Adrenal gland (tissue), 12 donors: ENCODE results near the gene TMEM60. TPM values are rescaled to one million over a fixed set of nuclear protein-coding genes. Genes with fewer than 3 reads are reported as not detected.

Experiments used
- DNase-seq, 7 donors: peaks; one replicate each; pipeline ENCODE4 v3.0.0-alpha.2; 2019 to 2020
- H3K27ac ChIP-seq, 5 donors: fragments of 200-600 bp; sonication (generic) in 4 of 5; 1 replicate in 3 of 5; 2 replicates in 2 of 5; pipeline versions ENCODE4 v1.5.1 to v1.8.0; 2016 to 2020; ENCODE audit warnings: mild to moderate bottlenecking in 1 of 5
- H3K27me3 ChIP-seq: fragments of 200-600 bp; 2 replicates; pipeline ENCODE4 v1.8.0; 2021
- H3K36me3 ChIP-seq, 2 donors: fragments of 200-600 bp; replicated peaks in 1 of 2; 1 replicate in 1 of 2; 2 replicates in 1 of 2; pipeline versions ENCODE4 v1.5.1 to v1.8.0; 2018 to 2022
- H3K4me1 ChIP-seq, 2 donors: fragments of 200-600 bp; replicated peaks in 1 of 2; 1 replicate in 1 of 2; 2 replicates in 1 of 2; pipeline versions ENCODE4 v1.5.1 to v1.8.0; 2018 to 2021
- H3K4me3 ChIP-seq, 4 donors: fragments of 200-600 bp; sonication (generic) in 3 of 4; one replicate each; pipeline ENCODE4 v1.5.1; 2016 to 2018
- H3K9me3 ChIP-seq, 3 donors: fragments of 200-600 bp; sonication (generic) in 1 of 3; replicated peaks in 1 of 3; 1 replicate in 2 of 3; 2 replicates in 1 of 3; pipeline versions ENCODE4 v1.5.1 to v1.8.0; 2016 to 2021
- CTCF ChIP-seq, 6 experiments: fragments of 450-650 bp in 4 of 6; fragments of 200-600 bp in 2 of 6; sonication (generic) in 1 of 6; IDR thresholded peaks; 1 replicate in 5 of 6; 2 replicates in 1 of 6; pipeline versions ENCODE4 v1.5.1 to v1.8.0; 2016 to 2021; ENCODE audit warnings: antibody characterized with exemption in 6 of 6, mild to moderate bottlenecking in 2 of 6, moderate library complexity in 1 of 6
- POLR2A ChIP-seq, 2 donors: fragments of 450-650 bp; IDR thresholded peaks; one replicate each; pipeline ENCODE4 v1.6.1; 2017; ENCODE audit warnings: antibody characterized with exemption in 2 of 2, mild to moderate bottlenecking in 2 of 2, moderate library complexity in 1 of 2
- WGBS, 4 donors: extraction: QIAGEN DNeasy Blood & Tissue Kit in 2 of 4; methylation state at CpG; one replicate each; pipeline versions ENCODE4 v1.1.5 to v1.1.7; 2013 to 2017; 5-methylcytosine and 5-hydroxymethylcytosine counted together
- intact Hi-C, 2 donors: fragments of 100-400 bp; cut with DNase I; formaldehyde crosslinking; loops; one replicate each; pipeline versions ENCODE4 v1.14.1 to v1.15.0; 2022 to 2023
- polyA plus RNA-seq, 3 donors: library from polyadenylated mRNA; stranded (reverse); fragments of 200-250 nt in 2 of 3; fragments of 350-450 nt in 1 of 3; fragmentation: Illumina TruSeq in 1 of 3; extraction: RNeasy Lipid Tissue Mini Kit (QIAGEN cat#74804) in 1 of 3; gene quantifications; one replicate each; pipeline ENCODE4 v1.2.3, GENCODE V29; 2013 to 2014
- total RNA-seq, 9 donors: library from RNA; depleted of rRNA in 4 of 9; stranded (reverse); fragments of >200 nt in 4 of 9; fragments of 120-200 nt in 1 of 9; fragmentation: NEBNext Ultra II Directional in 1 of 9; extraction: Animal tissue kit (Norgen Biotek cat#: 25700) in 1 of 9; gene quantifications; one replicate each; pipeline versions ENCODE4 v1.1.0 to v1.2.4, GENCODE V29; 2013 to 2023
- donor health status: healthy with polysubstance abuse.
- donor health status: Bipolar disorder and iron deficiency.
- donor health status: DM: yes; HTN: yes; CAD: no.
- donor health status: DM: no; HTN: no; CAD: no.
- donor health status: DM: no; HTN: no; CAD: no.
- donor health status: DM: yes; HTN: yes; CAD: no.

TMEM60 gene
- total and polyA plus RNA-seq, 12 donors = 13.8 to 30.6 (median 21.0) TPM

- DNase-seq = no peak
- Histone ChIP-seq H3K27me3 (no peaks in the 10 kb centered on the region), H3K36me3 (no peaks in the 10 kb centered on the region), H3K9me3 (no peaks in the 10 kb centered on the region), H3K27ac (no peak overlapping the region), H3K4me1 (peaks cover 0 to 5% of the 10 kb centered on the region in 2 donors), H3K4me3 (no peak overlapping the region)
- intact Hi-C loops = no loop called here
- TF ChIP-seq CTCF (IDR thresholded peaks at IDR 0.05) (no peak), POLR2A (IDR thresholded peaks at IDR 0.05) (no peak)
- 80 to 89% (median 85%) methylated on average over 2 of the region's 2 CpGs for WGBS, 4 donors
Observed at GRCh38 chr7:77813180-77813579, 14.9 kb upstream of the TMEM60 start.

- Histone ChIP-seq H3K36me3 (no peaks in the 10 kb centered on the region), H3K27ac (no peak overlapping the region), H3K4me1 (peaks cover 0 to 5% of the 10 kb centered on the region in 2 donors), H3K27me3 (no peaks in the 10 kb centered on the region), H3K4me3 (no peak overlapping the region), H3K9me3 (peaks cover 0 to under 1% (median 0%) of the 10 kb centered on the region in 3 donors)
- TF ChIP-seq CTCF (IDR thresholded peaks at IDR 0.05) (no peak), POLR2A (IDR thresholded peaks at IDR 0.05) (no peak)
- intact Hi-C loops = no loop called here
- 79 to 92% (median 86%) methylated on average over 1 of the region's 1 CpG for WGBS, 4 donors
- DNase-seq = no peak
Observed at GRCh38 chr7:77812290-77812685, 14.1 kb upstream of the TMEM60 start.

- Histone ChIP-seq H3K4me1 (peaks cover 0 to 5% of the 10 kb centered on the region in 2 donors), H3K4me3 (no peak overlapping the region), H3K9me3 (peaks cover 0 to 7% (median 0%) of the 10 kb centered on the region in 3 donors), H3K27me3 (no peaks in the 10 kb centered on the region), H3K27ac (no peak overlapping the region), H3K36me3 (no peaks in the 10 kb centered on the region)
- intact Hi-C loops = no loop called here
- TF ChIP-seq POLR2A (IDR thresholded peaks at IDR 0.05) (no peak), CTCF (IDR thresholded peaks at IDR 0.05) (no peak)
- WGBS, 4 donors = 93 to 98% (median 94%) methylated on average over 2 of the region's 2 CpGs
- no peak for DNase-seq
Observed at GRCh38 chr7:77811516-77812289, 13.5 kb upstream of the TMEM60 start.

GRCh38 chr7:77808517-77808916 is 10.3 kb upstream of the TMEM60 start:
- no peak overlapping the region for H3K27ac ChIP-seq
- H3K9me3 ChIP-seq = peaks cover 0 to 13% (median 7%) of the 10 kb centered on the region in 3 donors
- H3K4me3 ChIP-seq = no peak overlapping the region
- intact Hi-C loops = no loop called here
- TF ChIP-seq POLR2A (IDR thresholded peaks at IDR 0.05) (no peak), CTCF (IDR thresholded peaks at IDR 0.05) (no peak)
- 90 to 100% (median 93%) methylated on average over 1 of the region's 1 CpG for WGBS, 4 donors
- peaks cover 0 to 5% of the 10 kb centered on the region in 2 donors for H3K4me1 ChIP-seq
- DNase-seq = no peak
- no peaks in the 10 kb centered on the region for H3K36me3 ChIP-seq
- H3K27me3 ChIP-seq = no peaks in the 10 kb centered on the region
